Measurements from ENCODE around the gene PLCH1.

Gene PLCH1

GRCh38 chr3:155352900-155353490, 391.9 kb downstream of the PLCH1 start:
- peak; percentile 76 for TF ChIP-seq CTCF (IDR thresholded peaks at IDR 0.05)
- no peak for TF ChIP-seq ZFX (IDR thresholded peaks at IDR 0.05; ENCODE audit: borderline replicate concordance)
- no peak overlapping the region for H3K27ac ChIP-seq

GRCh38 chr3:155350571-155350970, 394.3 kb downstream of the PLCH1 start:
- H3K27ac ChIP-seq, result no peak overlapping the region
- TF ChIP-seq ZFX (IDR thresholded peaks at IDR 0.05; ENCODE audit: borderline replicate concordance) (no peak), CTCF (IDR thresholded peaks at IDR 0.05) (no peak)

- no peak overlapping the region for H3K27ac ChIP-seq
- TF ChIP-seq ZFX (IDR thresholded peaks at IDR 0.05; ENCODE audit: borderline replicate concordance) (no peak), CTCF (IDR thresholded peaks at IDR 0.05) (no peak)
These were observed 397.0 kb downstream of the PLCH1 start for GRCh38 chr3:155347901-155348300.

- TF ChIP-seq ZFX (IDR thresholded peaks at IDR 0.05; ENCODE audit: borderline replicate concordance) (no peak), CTCF (IDR thresholded peaks at IDR 0.05) (no peak)
These were observed 402.5 kb downstream of the PLCH1 start for GRCh38 chr3:155342344-155342743.

GRCh38 chr3:155339052-155339451, 405.8 kb downstream of the PLCH1 start:
- H3K27ac ChIP-seq, result no peak overlapping the region
- TF ChIP-seq CTCF (IDR thresholded peaks at IDR 0.05) (no peak), ZFX (IDR thresholded peaks at IDR 0.05; ENCODE audit: borderline replicate concordance) (no peak)

More at GRCh38 chr3:155342344-155342743, 402.5 kb downstream of the PLCH1 start:
- H3K27ac ChIP-seq, result no peak overlapping the region

GRCh38 chr3:155335724-155336354, 409.0 kb downstream of the PLCH1 start:
- no peak overlapping the region for H3K27ac ChIP-seq
- no peak for TF ChIP-seq CTCF (IDR thresholded peaks at IDR 0.05)
- TF ChIP-seq ZFX (IDR thresholded peaks at IDR 0.05; ENCODE audit: borderline replicate concordance), result no peak

GRCh38 chr3:155334914-155335723, 409.8 kb downstream of the PLCH1 start:
- TF ChIP-seq CTCF (IDR thresholded peaks at IDR 0.05) (no peak), ZFX (IDR thresholded peaks at IDR 0.05; ENCODE audit: borderline replicate concordance) (no peak)
- no peak overlapping the region for H3K27ac ChIP-seq

Data from 22Rv1 (cell line).